Small intestine (tissue), 7 donors: ENCODE results near the gene CDC42EP4. TPM values are rescaled to one million over a fixed set of nuclear protein-coding genes. Genes with fewer than 3 reads are reported as not detected.

Experiments
- DNase-seq, 2 donors: peaks; one replicate each; pipeline versions ENCODE4 v3.0.0 to v3.0.0-alpha.2; 2013
- FAIRE-seq: peaks from 2 replicates; lab custom pipeline; 2012; peaks lifted over from hg19 to GRCh38; lab: Jason Lieb, UNC
- H3K27ac ChIP-seq, 3 donors: one replicate each; pipeline ENCODE4 v1.5.1; 2013; ENCODE audit warnings: low read length in 2 of 3, mild to moderate bottlenecking in 2 of 3, control low read depth in 1 of 3, inconsistent platforms in 1 of 3, low read depth in 1 of 3, moderate library complexity in 1 of 3
- H3K27me3 ChIP-seq, 3 donors: one replicate each; pipeline ENCODE4 v1.6.1; 2013; ENCODE audit warnings: low read length in 3 of 3, inconsistent platforms in 1 of 3; ENCODE audit not compliant: control insufficient read depth in 3 of 3, insufficient read depth in 3 of 3
- H3K36me3 ChIP-seq, 3 donors: one replicate each; pipeline ENCODE4 v1.6.1; 2013; ENCODE audit warnings: low read length in 3 of 3, inconsistent platforms in 1 of 3, low read depth in 1 of 3, mild to moderate bottlenecking in 1 of 3, moderate library complexity in 1 of 3; ENCODE audit not compliant: control insufficient read depth in 3 of 3, insufficient read depth in 2 of 3
- H3K4me1 ChIP-seq, 3 donors: one replicate each; pipeline ENCODE4 v1.6.1; 2013; ENCODE audit warnings: low read length in 2 of 3, inconsistent platforms in 1 of 3, low read depth in 1 of 3, mild to moderate bottlenecking in 1 of 3, moderate library complexity in 1 of 3; ENCODE audit not compliant: control insufficient read depth in 3 of 3, insufficient read depth in 2 of 3
- H3K4me3 ChIP-seq, 3 donors: one replicate each; pipeline ENCODE4 v1.5.1; 2013; ENCODE audit warnings: low read length in 3 of 3, control low read depth in 1 of 3, inconsistent platforms in 1 of 3, low read depth in 1 of 3, mild to moderate bottlenecking in 1 of 3, moderate library complexity in 1 of 3
- H3K9me3 ChIP-seq, 2 donors: one replicate each; pipeline ENCODE4 v1.6.1; 2013; ENCODE audit warnings: low read depth in 1 of 2, low read length in 1 of 2; ENCODE audit not compliant: control insufficient read depth in 2 of 2, insufficient read depth in 1 of 2
- WGBS, 3 donors: extraction: QIAGEN DNeasy Blood & Tissue Kit; methylation state at CpG; one replicate each; pipeline ENCODE4 v1.1.7; 2013; 5-methylcytosine and 5-hydroxymethylcytosine counted together
- polyA plus RNA-seq, 4 donors: library from polyadenylated mRNA; stranded (reverse) in 3 of 4; unstranded in 1 of 4; fragments of 200-250 nt in 3 of 4; fragments of 120-200 nt in 1 of 4; gene quantifications; one replicate each; pipeline versions ENCODE4 v1.2.1 to v1.2.3, GENCODE V29; 2013
- donor health status: healthy with polysubstance abuse.
- donor health status: control.
- donor health status: control.
- donor health status: Bipolar disorder and iron deficiency.
- donor health status: healthy.

Gene CDC42EP4
- polyA plus RNA-seq, 4 donors: 46.5 to 64.9 (median 59.1) TPM

DNA sequence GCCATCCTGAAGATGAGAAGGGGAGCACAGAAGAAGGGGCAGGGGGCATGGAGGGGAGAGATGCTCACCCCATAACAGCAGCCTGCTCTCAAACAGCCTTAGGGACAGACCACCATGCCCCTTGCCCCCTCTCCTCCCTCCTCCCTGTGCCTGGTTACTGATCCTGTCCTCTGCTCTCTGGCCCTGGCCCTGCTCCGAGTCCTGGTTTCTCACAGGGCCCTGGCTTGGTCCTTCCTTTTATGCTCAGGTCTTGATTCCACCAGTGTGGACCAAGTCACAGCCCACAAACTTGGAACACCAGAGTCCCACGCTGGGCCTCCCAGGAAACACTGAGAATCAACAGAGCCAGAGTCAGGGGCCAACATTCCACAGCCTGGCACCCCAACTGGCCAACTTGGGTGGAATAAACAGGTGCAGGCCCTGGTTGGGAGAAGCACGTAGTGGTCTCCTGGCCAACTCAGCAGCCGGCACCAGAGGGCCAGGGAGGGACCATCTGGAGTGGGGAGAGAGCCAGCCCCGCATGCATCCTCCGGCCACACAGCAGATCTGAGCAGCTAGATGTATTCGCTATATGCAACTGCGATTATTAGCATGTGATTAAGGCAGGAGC is 44.9 kb upstream of the CDC42EP4 start:
- FAIRE-seq: no peak
- DNase-seq: no peak

DNA sequence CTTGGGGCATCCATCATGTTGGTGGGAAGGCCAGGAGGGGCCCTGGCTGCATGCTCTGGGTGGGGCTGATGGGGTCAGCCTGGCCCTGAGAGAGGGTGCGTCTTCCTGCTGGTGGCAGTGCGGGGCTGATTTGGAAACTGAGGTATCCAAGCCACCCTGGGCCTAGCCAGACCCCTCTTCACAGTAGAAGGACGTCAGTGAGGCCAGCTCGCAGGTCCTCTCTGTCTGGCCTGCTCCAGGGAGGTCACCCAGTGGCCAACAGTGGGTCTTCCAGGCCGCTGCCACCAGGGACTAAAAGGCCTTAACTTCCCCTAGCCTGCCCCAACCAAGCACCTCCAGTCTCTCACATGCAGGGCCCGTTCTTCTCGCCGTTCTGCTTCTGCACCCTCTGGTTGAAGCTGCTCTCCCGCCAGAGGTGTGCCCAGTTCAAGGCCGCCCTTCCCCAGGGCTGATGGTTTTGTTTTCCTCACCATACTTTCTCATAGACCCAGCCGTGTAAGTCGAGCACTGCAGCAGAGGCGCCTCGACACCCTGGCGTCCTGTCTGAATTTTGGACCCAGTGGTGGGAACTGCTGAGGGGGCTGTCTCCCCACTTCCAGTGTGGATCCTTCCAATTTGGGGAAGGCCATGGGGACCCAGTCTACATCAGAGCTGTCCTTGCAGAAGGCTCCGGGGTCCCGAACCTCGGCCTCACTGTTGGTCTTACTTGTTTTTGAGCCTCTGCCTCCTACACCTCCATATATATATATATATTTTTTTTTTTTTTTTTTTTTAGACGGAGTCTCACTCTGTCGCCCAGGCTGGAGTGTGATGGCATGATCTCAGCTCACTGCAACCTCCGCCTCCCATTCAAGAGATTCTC is 42.9 kb upstream of the CDC42EP4 start:
- H3K4me3 ChIP-seq: no peak overlapping the region
- DNase-seq: no peak

More for the DNA sequence above, 44.9 kb upstream of the CDC42EP4 start:
- peaks cover 0 to 6% (median 0%) of the 10 kb centered on the region in 3 donors for H3K4me1 ChIP-seq
- peak overlapping the region in 1 of 3 donors; percentile 33 for H3K27ac ChIP-seq
- no peaks in the 10 kb centered on the region for H3K27me3 ChIP-seq
- no peaks in the 10 kb centered on the region for H3K9me3 ChIP-seq
- no peak overlapping the region for H3K4me3 ChIP-seq
- WGBS, 3 donors: 83 to 86% (median 85%) methylated on average over 8 of the region's 8 CpGs
- H3K36me3 ChIP-seq: no peaks in the 10 kb centered on the region

GRCh38 chr17:73352261-73352660 is 40.5 kb upstream of the CDC42EP4 start:
- Histone ChIP-seq H3K27me3 (no peaks in the 10 kb centered on the region), H3K36me3 (no peaks in the 10 kb centered on the region), H3K9me3 (peaks cover 0 to 2% of the 10 kb centered on the region in 2 donors), H3K27ac (no peak overlapping the region), H3K4me1 (peaks cover 0 to 10% (median 0%) of the 10 kb centered on the region in 3 donors), H3K4me3 (no peak overlapping the region)
- 88 to 91% (median 90%) methylated on average over 13 of the region's 13 CpGs for WGBS, 3 donors
- FAIRE-seq: no peak
- no peak for DNase-seq

More for the DNA sequence above, 42.9 kb upstream of the CDC42EP4 start:
- H3K4me1 ChIP-seq: peaks cover 0 to under 1% (median 0%) of the 10 kb centered on the region in 3 donors
- 91 to 94% (median 92%) methylated on average over 19 to 21 of the region's 21 CpGs for WGBS, 3 donors
- FAIRE-seq: no peak
- peaks cover 0 to 2% of the 10 kb centered on the region in 2 donors for H3K9me3 ChIP-seq
- H3K27me3 ChIP-seq: no peaks in the 10 kb centered on the region
- H3K36me3 ChIP-seq: no peaks in the 10 kb centered on the region
- H3K27ac ChIP-seq: no peak overlapping the region

DNA sequence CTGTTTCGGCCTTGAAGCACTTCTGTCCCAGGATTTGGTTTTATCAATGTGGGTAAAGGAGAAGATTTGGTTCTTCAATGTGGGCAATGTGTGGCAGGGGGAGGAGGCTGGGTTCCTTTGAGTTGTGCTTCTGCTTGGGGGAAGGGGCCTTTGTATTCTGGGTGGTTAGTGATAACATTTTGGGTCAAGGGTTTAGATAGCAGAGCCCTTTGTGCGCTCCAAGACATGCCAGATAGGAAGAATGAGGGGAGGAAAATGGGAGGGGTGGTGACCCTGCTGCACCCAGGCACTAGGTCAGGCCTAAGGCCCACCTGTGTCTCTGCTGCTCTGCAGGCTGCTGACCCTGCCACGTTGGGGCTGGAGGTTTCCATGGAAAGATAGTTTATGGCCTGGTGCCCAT is 40.0 kb upstream of the CDC42EP4 start:
- 64 to 75% (median 71%) methylated on average over 3 of the region's 3 CpGs for WGBS, 3 donors
- no peaks in the 10 kb centered on the region for H3K27me3 ChIP-seq
- DNase-seq (no peak), FAIRE-seq (no peak)
- H3K4me3 ChIP-seq: no peak overlapping the region
- peaks cover 0 to 2% of the 10 kb centered on the region in 2 donors for H3K9me3 ChIP-seq
- no peak overlapping the region for H3K27ac ChIP-seq
- no peaks in the 10 kb centered on the region for H3K36me3 ChIP-seq
- H3K4me1 ChIP-seq: peaks cover 0 to 11% (median 0%) of the 10 kb centered on the region in 3 donors

- no peak for FAIRE-seq
- H3K36me3 ChIP-seq: no peaks in the 10 kb centered on the region
- 91 to 95% (median 92%) methylated on average over 4 to 5 of the region's 5 CpGs for WGBS, 3 donors
- peaks cover 0 to 11% (median 0%) of the 10 kb centered on the region in 3 donors for H3K4me1 ChIP-seq
- peaks cover 0 to 2% of the 10 kb centered on the region in 2 donors for H3K9me3 ChIP-seq
- H3K27me3 ChIP-seq: no peaks in the 10 kb centered on the region
- H3K4me3 ChIP-seq: no peak overlapping the region
- no peak overlapping the region for H3K27ac ChIP-seq
- no peak for DNase-seq
Measured at GRCh38 chr17:73350864-73351263, 39.1 kb upstream of the CDC42EP4 start.

DNA sequence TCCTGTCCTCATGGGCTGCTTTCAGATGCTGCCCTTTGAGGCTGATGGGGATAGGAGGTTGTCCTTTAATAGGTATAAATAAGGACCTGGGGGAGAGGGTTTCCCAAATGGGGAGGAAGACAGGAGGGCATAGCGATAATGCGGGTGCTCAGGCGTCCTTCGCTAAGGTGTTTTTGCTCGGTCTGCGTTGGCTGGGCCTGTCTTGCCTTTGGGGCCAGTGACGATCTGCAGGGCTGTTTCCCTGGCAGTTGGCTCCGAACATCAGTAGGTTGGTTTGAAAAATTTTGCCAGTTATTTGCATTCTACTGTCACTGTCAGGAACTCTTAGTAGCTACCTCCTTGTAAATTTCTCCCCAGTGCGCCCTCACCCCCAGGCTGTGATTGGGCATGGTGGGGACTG is 37.8 kb upstream of the CDC42EP4 start:
- H3K9me3 ChIP-seq: peaks cover 0 to 2% of the 10 kb centered on the region in 2 donors
- no peaks in the 10 kb centered on the region for H3K36me3 ChIP-seq
- WGBS, 3 donors: 94 to 97% (median 95%) methylated on average over 9 of the region's 9 CpGs
- H3K27me3 ChIP-seq: no peaks in the 10 kb centered on the region
- no peak overlapping the region for H3K4me3 ChIP-seq
- H3K27ac ChIP-seq: peak overlapping the region in 2 of 3 donors; percentile 26 to 60
- no peak for FAIRE-seq
- peaks cover 0 to 11% (median 0%) of the 10 kb centered on the region in 3 donors for H3K4me1 ChIP-seq
- DNase-seq: no peak

- FAIRE-seq: no peak
- no peak for DNase-seq
- no peaks in the 10 kb centered on the region for H3K36me3 ChIP-seq
- peaks cover 0 to 2% of the 10 kb centered on the region in 2 donors for H3K9me3 ChIP-seq
- no peaks in the 10 kb centered on the region for H3K27me3 ChIP-seq
- WGBS, 3 donors: 65 to 80% (median 78%) methylated on average over 6 of the region's 6 CpGs
- peak overlapping the region in 2 of 3 donors; percentile 26 to 60 for H3K27ac ChIP-seq
- no peak overlapping the region for H3K4me3 ChIP-seq
- peaks cover 0 to 11% (median 0%) of the 10 kb centered on the region in 3 donors for H3K4me1 ChIP-seq
Measured at GRCh38 chr17:73349138-73349537, 37.3 kb upstream of the CDC42EP4 start.

DNA sequence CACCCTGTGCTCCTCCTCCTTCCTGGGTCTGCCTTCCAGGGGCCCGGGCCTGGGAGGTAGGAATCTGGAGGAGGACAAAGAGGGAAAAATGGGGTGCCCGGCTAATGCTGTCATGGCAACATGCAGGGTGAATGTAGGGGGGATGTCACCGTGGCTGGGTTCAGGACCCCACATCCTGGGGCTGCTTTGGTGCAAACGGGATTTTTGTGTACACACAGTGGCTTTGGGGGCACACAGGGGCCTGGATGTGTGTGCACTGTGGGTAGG is 37.0 kb upstream of the CDC42EP4 start:
- WGBS, 3 donors: 56 to 65% (median 59%) methylated on average over 4 of the region's 4 CpGs
- Histone ChIP-seq H3K36me3 (no peaks in the 10 kb centered on the region), H3K4me3 (no peak overlapping the region), H3K27ac (peak overlapping the region in 2 of 3 donors; percentile 26 to 60), H3K9me3 (peaks cover 0 to 2% of the 10 kb centered on the region in 2 donors), H3K27me3 (no peaks in the 10 kb centered on the region), H3K4me1 (peaks cover 0 to 11% (median 0%) of the 10 kb centered on the region in 3 donors)
- FAIRE-seq (no peak), DNase-seq (no peak)
